H1 (cell line): ENCODE measurements around the gene ZNF804B. TPM values are rescaled to one million over a fixed set of nuclear protein-coding genes. Genes with fewer than 3 reads are reported as not detected.

ENCODE experiments used
- CTCF ChIA-PET: fragments of 300-600 bp; sonication (Branson Sonifier 250); formaldehyde crosslinking; loops from one replicate; lab custom pipeline; 2021; ENCODE audit not compliant: partially characterized antibody; lab: Charles Lee
- POLR2A ChIA-PET: fragments of 300-600 bp; sonication (Branson Sonifier 250); formaldehyde crosslinking; loops from one replicate; lab custom pipeline; 2021; ENCODE audit warnings: inconsistent platforms; ENCODE audit not compliant: partially characterized antibody; lab: Charles Lee
- DNase-seq, 2 experiments: peaks; one replicate each; pipeline versions ENCODE4 v3.0.0 to v3.0.0-alpha.2; 2010 to 2022; ENCODE audit warnings: low spot score in 2 of 2, low read depth in 1 of 2, mixed read lengths in 1 of 2
- FAIRE-seq: peaks from 2 replicates; lab custom pipeline; 2011; peaks lifted over from hg19 to GRCh38; lab: Jason Lieb, UNC
- H2AFZ ChIP-seq: 2 replicates; pipeline ENCODE4 v1.8.1; 2012; ENCODE audit warnings: low read length, inconsistent platforms
- H2AK5ac ChIP-seq: 2 replicates; pipeline ENCODE4 v1.6.1; 2013; ENCODE audit warnings: low read depth, low read length
- H2BK120ac ChIP-seq: replicated peaks from 2 replicates; pipeline ENCODE3; 2013; ENCODE audit warnings: low read depth, low read length, inconsistent platforms
- H2BK12ac ChIP-seq: 2 replicates; pipeline ENCODE4 v1.6.1; 2013; ENCODE audit warnings: low read depth, low read length
- H2BK15ac ChIP-seq: 2 replicates; pipeline ENCODE4 v1.6.1; 2013; ENCODE audit warnings: low read length
- H2BK20ac ChIP-seq: 2 replicates; pipeline ENCODE4 v1.6.1; 2013; ENCODE audit warnings: low read length
- H2BK5ac ChIP-seq: 2 replicates; pipeline ENCODE4 v1.6.1; 2013; ENCODE audit warnings: low read depth, low read length
- H3K14ac ChIP-seq: 2 replicates; pipeline ENCODE4 v1.6.1; 2013; ENCODE audit warnings: inconsistent platforms; ENCODE audit not compliant: insufficient read length
- H3K18ac ChIP-seq: 2 replicates; pipeline ENCODE4 v1.6.1; 2013; ENCODE audit warnings: low read length; ENCODE audit errors: extremely low read depth
- H3K23ac ChIP-seq: 2 replicates; pipeline ENCODE4 v1.6.1; 2013; ENCODE audit warnings: inconsistent platforms; ENCODE audit not compliant: insufficient read length
- H3K23me2 ChIP-seq: 2 replicates; pipeline ENCODE4 v1.6.1; 2013; ENCODE audit warnings: low read depth, low read length
- H3K27ac ChIP-seq: 2 replicates; pipeline ENCODE4 v1.6.1; 2011; ENCODE audit warnings: low read depth, low read length, inconsistent platforms
- H3K27me3 ChIP-seq, 4 experiments: replicated peaks in 1 of 4; 1 replicate in 1 of 4; 2 replicates in 3 of 4; pipeline versions ENCODE4 v1.6.1 to v1.8.1; 2011 to 2013; ENCODE audit warnings: low read length in 3 of 4, mild to moderate bottlenecking in 3 of 4, inconsistent platforms in 2 of 4, mixed read lengths in 2 of 4, moderate library complexity in 1 of 4; ENCODE audit not compliant: control insufficient read depth in 3 of 4, insufficient read depth in 3 of 4; ENCODE audit errors: extremely low read depth in 1 of 4
- H3K36me3 ChIP-seq, 4 experiments: 2 replicates each; pipeline versions ENCODE4 v1.6.1 to v1.8.1; 2011 to 2013; ENCODE audit warnings: mild to moderate bottlenecking in 4 of 4, low read length in 3 of 4, moderate library complexity in 2 of 4, control low read depth in 1 of 4, inconsistent platforms in 1 of 4; ENCODE audit not compliant: insufficient read depth in 4 of 4, control insufficient read depth in 2 of 4
- H3K4ac ChIP-seq: replicated peaks from 2 replicates; pipeline ENCODE3; 2013; ENCODE audit warnings: low read length, low read depth, mixed read lengths, inconsistent platforms; ENCODE audit not compliant: insufficient read length
- H3K4me1 ChIP-seq, 4 experiments: replicated peaks in 1 of 4; 1 replicate in 1 of 4; 2 replicates in 3 of 4; pipeline versions ENCODE4 v1.6.1 to v1.8.1; 2011 to 2013; ENCODE audit warnings: low read length in 3 of 4, inconsistent platforms in 2 of 4, mixed read lengths in 1 of 4; ENCODE audit not compliant: insufficient read depth in 4 of 4, control insufficient read depth in 3 of 4
- H3K4me2 ChIP-seq, 2 experiments: 2 replicates each; pipeline versions ENCODE4 v1.6.1 to v1.8.1; 2011 to 2013; ENCODE audit warnings: low read depth in 2 of 2, low read length in 2 of 2, control low read depth in 1 of 2, inconsistent platforms in 1 of 2, mild to moderate bottlenecking in 1 of 2; ENCODE audit not compliant: insufficient read depth in 1 of 2
- H3K4me3 ChIP-seq, 4 experiments: fragments of 200-600, 300-600 bp in 1 of 4; sonication (generic), shearing (Covaris generic), sonication (Bioruptor Twin) in 1 of 4; 2 replicates each; pipeline versions ENCODE4 v1.5.1 to v1.8.1; 2011 to 2016; ENCODE audit warnings: low read length in 4 of 4, low read depth in 3 of 4, control low read depth in 2 of 4, inconsistent platforms in 2 of 4, mild to moderate bottlenecking in 2 of 4, mixed read lengths in 1 of 4, moderate library complexity in 1 of 4; ENCODE audit not compliant: insufficient read depth in 2 of 4; ENCODE audit errors: extremely low read depth in 1 of 4
- H3K56ac ChIP-seq: replicated peaks from 2 replicates; pipeline ENCODE3; 2013; ENCODE audit warnings: low read depth, mild to moderate bottlenecking, mixed read lengths, low read length, inconsistent platforms; ENCODE audit not compliant: insufficient read length
- H3K79me1 ChIP-seq: 2 replicates; pipeline ENCODE4 v1.6.1; 2013; ENCODE audit warnings: low read depth, low read length, control low read depth
- H3K79me2 ChIP-seq, 2 experiments: 2 replicates each; pipeline versions ENCODE4 v1.6.1 to v1.8.1; 2012 to 2013; ENCODE audit warnings: low read length in 2 of 2, mild to moderate bottlenecking in 2 of 2, inconsistent platforms in 1 of 2; ENCODE audit not compliant: insufficient read depth in 2 of 2, control insufficient read depth in 1 of 2
- H3K9ac ChIP-seq, 4 experiments: replicated peaks in 1 of 4; 1 replicate in 1 of 4; 2 replicates in 3 of 4; pipeline versions ENCODE4 v1.6.1 to v1.8.1; 2011 to 2013; ENCODE audit warnings: low read depth in 3 of 4, low read length in 3 of 4, control low read depth in 2 of 4, mild to moderate bottlenecking in 2 of 4, moderate library complexity in 2 of 4, inconsistent platforms in 1 of 4; ENCODE audit errors: extremely low read depth in 1 of 4
- H3K9me3 ChIP-seq, 2 experiments: 2 replicates each; pipeline versions ENCODE4 v1.6.1 to v1.8.1; 2012 to 2013; ENCODE audit warnings: mild to moderate bottlenecking in 2 of 2, moderate library complexity in 2 of 2, control low read depth in 1 of 2, inconsistent platforms in 1 of 2, low read depth in 1 of 2, low read length in 1 of 2, mixed read lengths in 1 of 2; ENCODE audit not compliant: insufficient read depth in 2 of 2
- H4K20me1 ChIP-seq, 2 experiments: replicated peaks in 1 of 2; 2 replicates each; pipeline versions ENCODE3 to v1.8.1; 2011 to 2013; ENCODE audit warnings: inconsistent platforms in 2 of 2, low read length in 2 of 2, mild to moderate bottlenecking in 1 of 2; ENCODE audit not compliant: insufficient read depth in 2 of 2, control insufficient read depth in 1 of 2
- H4K5ac ChIP-seq: 2 replicates; pipeline ENCODE4 v1.6.1; 2013; ENCODE audit warnings: low read length, low read depth, mixed read lengths, inconsistent platforms; ENCODE audit not compliant: insufficient read length
- H4K8ac ChIP-seq: 2 replicates; pipeline ENCODE4 v1.8.0; 2013; ENCODE audit warnings: mild to moderate bottlenecking, moderate library complexity, low read length, inconsistent platforms; ENCODE audit not compliant: insufficient read depth; ENCODE audit errors: extremely low read depth
- H4K91ac ChIP-seq: replicated peaks from 2 replicates; pipeline ENCODE3; 2013; ENCODE audit warnings: low read length, mixed read lengths, inconsistent platforms; ENCODE audit not compliant: insufficient read length
- ASH2L ChIP-seq: fragments of 200-600, 300-600 bp; sonication (generic); IDR thresholded peaks from one replicate; pipeline ENCODE4 v1.7.1; 2017; ENCODE audit warnings: low read length
- CBX8 ChIP-seq: fragments of 300-800, 300-1000 bp; sonication (generic); IDR thresholded peaks from 2 replicates; pipeline ENCODE4 v1.7.1; 2016; ENCODE audit warnings: low read depth, low read length, borderline replicate concordance
- CREB1 ChIP-seq: IDR thresholded peaks from 2 replicates; pipeline ENCODE4 v1.6.1; 2012; ENCODE audit warnings: inconsistent platforms
- EZH2 ChIP-seq: fragments of 200-600 bp; sonication (generic); IDR thresholded peaks from 2 replicates; pipeline ENCODE4 v1.7.1; 2012; ENCODE audit warnings: low read depth, mild to moderate bottlenecking, moderate library complexity, low read length, inconsistent platforms; ENCODE audit not compliant: severe bottlenecking
- HDAC2 ChIP-seq, 2 experiments: fragments of 300-600 bp in 1 of 2; sonication (generic) in 1 of 2; IDR thresholded peaks; 2 replicates each; pipeline ENCODE4 v1.6.1; 2011 to 2012; ENCODE audit warnings: low read depth in 2 of 2, low read length in 2 of 2, mild to moderate bottlenecking in 2 of 2, moderate library complexity in 2 of 2, borderline replicate concordance in 1 of 2, inconsistent platforms in 1 of 2
- KDM1A ChIP-seq: fragments of 200-600, 300-600 bp; sonication (generic); IDR thresholded peaks from 2 replicates; pipeline ENCODE4 v1.7.1; 2016; ENCODE audit warnings: mild to moderate bottlenecking, low read length, borderline replicate concordance
- MAFK ChIP-seq: IDR thresholded peaks from 2 replicates; pipeline ENCODE4 v1.6.1; 2012; ENCODE audit warnings: low read depth, mild to moderate bottlenecking, improper control_type of control experiment, low read length
- NANOG ChIP-seq: IDR thresholded peaks from 2 replicates; pipeline ENCODE4 v1.6.1; 2011; ENCODE audit warnings: low read length, low read depth, mild to moderate bottlenecking, inconsistent platforms; ENCODE audit not compliant: insufficient read depth, poor library complexity, severe bottlenecking
- POU5F1 ChIP-seq: IDR thresholded peaks from 2 replicates; pipeline ENCODE4 v1.6.1; 2011; ENCODE audit warnings: low read depth, mild to moderate bottlenecking, low read length, moderate library complexity
- SAP30 ChIP-seq: fragments of 300-600 bp; sonication (generic); IDR thresholded peaks from 2 replicates; pipeline ENCODE4 v1.7.1; 2012; ENCODE audit warnings: low read length, moderate library complexity, mild to moderate bottlenecking, inconsistent platforms; ENCODE audit not compliant: insufficient read depth, insufficient replicate concordance
- SP4 ChIP-seq: IDR thresholded peaks from 2 replicates; pipeline ENCODE4 v1.6.1; 2012; ENCODE audit warnings: low read length, inconsistent platforms
- SUZ12 ChIP-seq: fragments of 200-600 bp; sonication (generic); IDR thresholded peaks from 2 replicates; pipeline ENCODE4 v1.6.1; 2012; ENCODE audit warnings: mild to moderate bottlenecking, inconsistent platforms, low read length, moderate library complexity, mixed read lengths
- ZNF274 ChIP-seq: IDR thresholded peaks from 2 replicates; pipeline ENCODE4 v1.7.0; 2012; ENCODE audit warnings: low read length, borderline replicate concordance; ENCODE audit errors: extremely low read depth
- WGBS, 2 experiments: shearing (Covaris generic) in 1 of 2; methylation state at CpG; one replicate each; pipeline versions ENCODE4 v1.1.6 to v1.1.7; 2013 to 2015; ENCODE audit warnings: low lambda C conversion rate in 2 of 2, mixed read lengths in 2 of 2, inconsistent platforms in 1 of 2, low coverage in 1 of 2, missing lambda C conversion rate in 1 of 2; ENCODE audit not compliant: insufficient replicate concordance in 2 of 2, insufficient coverage in 1 of 2, insufficient read length in 1 of 2; ENCODE audit errors: extremely low coverage in 1 of 2, missing lambda C conversion rate in 1 of 2; 5-methylcytosine and 5-hydroxymethylcytosine counted together
- polyA plus RNA-seq, 7 experiments: library from polyadenylated mRNA; depleted of rRNA in 3 of 7; stranded (reverse) in 5 of 7; unstranded in 2 of 7; fragments of >200 nt in 5 of 7; fragments of 200-250 nt in 2 of 7; gene quantifications; 1 replicate in 5 of 7; 2 replicates in 1 of 7; 4 replicates in 1 of 7; pipeline versions ENCODE4 v1.2.1 to v1.2.3, GENCODE V29; 2011 to 2013; ENCODE audit warnings: missing spikeins in 2 of 7, mixed read lengths in 2 of 7
- total RNA-seq: library from RNA; stranded (reverse); fragmentation: NEBNext Ultra II Directional; extraction: Animal tissue kit (Norgen Biotek cat#: 25700); gene quantifications from 2 replicates; pipeline ENCODE4 v1.2.1, GENCODE V29; 2021
- TF ChIP-seq, protein P1 (sequence below): IDR thresholded peaks from 2 replicates; pipeline ENCODE4 v1.6.1; 2011; ENCODE audit warnings: low read depth, mild to moderate bottlenecking, low read length; ENCODE audit not compliant: insufficient read depth

ZNF804B gene
- total and polyA plus RNA-seq, 2 of the 8 experiments (the other 6 are each of a cell fraction or from before 2014, with no cell fraction given) = not detected

DNA sequence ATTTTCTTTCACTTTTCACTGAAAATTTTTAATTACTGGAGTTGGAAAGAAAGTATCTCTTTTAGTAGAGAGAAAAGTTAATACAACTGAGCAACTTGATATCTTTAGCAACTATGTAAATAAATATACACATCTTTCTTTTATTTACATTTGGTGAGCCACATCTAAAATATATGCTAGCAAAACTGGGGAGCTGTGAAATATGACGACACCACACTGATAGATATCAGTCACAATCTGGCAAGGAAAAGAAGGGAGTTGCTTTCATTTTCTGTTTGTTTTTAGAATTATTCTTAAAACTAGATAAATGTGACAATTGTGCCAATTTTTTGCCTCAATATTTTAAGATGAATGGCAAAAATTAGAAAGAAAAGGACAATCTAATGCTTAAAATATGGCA is 2.7 kb upstream of the ZNF804B start:
- Histone ChIP-seq H4K5ac (no peak overlapping the region), H3K4me3 (no peak overlapping the region), H3K27me3 (peaks cover 6 to 31% (median 17%) of the 10 kb centered on the region in 4 experiments), H4K20me1 (no peaks in the 10 kb centered on the region), H4K8ac (no peak overlapping the region), H3K56ac (no peak overlapping the region), H3K14ac (no peak overlapping the region), H2BK12ac (no peak overlapping the region), H2AFZ (no peak overlapping the region), H2BK5ac (no peak overlapping the region), H3K23ac (no peak overlapping the region), H3K4ac (no peak overlapping the region), H2BK15ac (no peak overlapping the region), H3K23me2 (peaks cover 12% of the 10 kb centered on the region; the same call in 1 of the 2 replicates), H3K36me3 (no peaks in the 10 kb centered on the region), H2BK20ac (no peak overlapping the region), H2BK120ac (no peak overlapping the region), H3K9me3 (no peaks in the 10 kb centered on the region), H3K9ac (no peak overlapping the region), H3K79me2 (no peaks in the 10 kb centered on the region), H3K4me2 (no peak overlapping the region), H3K4me1 (peaks cover 0 to 5% (median under 1%) of the 10 kb centered on the region in 4 experiments; a peak in 1 of 7 replicates), H3K27ac (no peak overlapping the region), H3K18ac (no peak overlapping the region), H2AK5ac (no peak overlapping the region), H3K79me1 (no peaks in the 10 kb centered on the region), H4K91ac (no peak overlapping the region)
- POLR2A ChIA-PET = no interaction called here
- 88% methylated on average over 1 of the region's 1 CpG; no CpG with 5 or more reads in 1 of the 2 experiments for WGBS, 2 experiments
- DNase-seq (no peak), FAIRE-seq (no peak)
- CTCF ChIA-PET = no interaction called here
- no peak for TF ChIP-seq CBX8
- no peak for TF ChIP-seq ZNF274
- TF ChIP-seq SP4 = no peak
- TF ChIP-seq POU5F1 = no peak
- no peak for TF ChIP-seq SUZ12
- no peak for TF ChIP-seq MAFK
- no peak for TF ChIP-seq CREB1
- TF ChIP-seq ASH2L = no peak
- TF ChIP-seq, protein P1, sequence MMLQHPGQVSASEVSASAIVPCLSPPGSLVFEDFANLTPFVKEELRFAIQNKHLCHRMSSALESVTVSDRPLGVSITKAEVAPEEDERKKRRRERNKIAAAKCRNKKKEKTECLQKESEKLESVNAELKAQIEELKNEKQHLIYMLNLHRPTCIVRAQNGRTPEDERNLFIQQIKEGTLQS = no peak
- no peak for TF ChIP-seq KDM1A
- no peak for TF ChIP-seq SAP30
- no peak for TF ChIP-seq NANOG
- no peak for TF ChIP-seq HDAC2 (IDR thresholded peaks at IDR 0.05; ENCODE audit: borderline replicate concordance in 1 of 2, low read depth in 2 of 2, low read length in 2 of 2)
- no peak for TF ChIP-seq EZH2
